Chondrocyte (in vitro differentiated cells): ENCODE data around the gene ZBTB1. TPM values are rescaled to one million over a fixed set of nuclear protein-coding genes. Genes with fewer than 3 reads are reported as not detected.
A peak's percentile ranks its signal among the peaks of the same experiment; 100 is the strongest.
"Not testable (repeated sequence)": the region's sequence is repeated elsewhere in the genome, so short reads cannot be mapped to it uniquely, and the experiment has no call there.

Experiments
- DNase-seq: peaks from one replicate; pipeline ENCODE4 v3.0.0; 2021; ENCODE audit warnings: mixed read lengths, low spot score
- H3K27ac Mint-ChIP-seq: one replicate; pipeline ENCODE4 v1.8.0; 2021; ENCODE audit warnings: mild to moderate bottlenecking, moderate library complexity, mixed read lengths; ENCODE audit not compliant: unreplicated experiment
- H3K27me3 Mint-ChIP-seq: 2 replicates; pipeline ENCODE4 v1.8.0; 2021; ENCODE audit warnings: low read depth, mixed read lengths
- H3K36me3 Mint-ChIP-seq: 2 replicates; pipeline ENCODE4 v1.8.0; 2021; ENCODE audit warnings: low read depth, mixed read lengths
- H3K4me1 Mint-ChIP-seq: 2 replicates; pipeline ENCODE4 v1.8.0; 2021; ENCODE audit warnings: low read depth, mild to moderate bottlenecking, mixed read lengths
- H3K4me3 Mint-ChIP-seq: one replicate; pipeline ENCODE4 v1.8.0; 2021; ENCODE audit warnings: mild to moderate bottlenecking, moderate library complexity, mixed read lengths; ENCODE audit not compliant: unreplicated experiment
- H3K9me3 Mint-ChIP-seq: 2 replicates; pipeline ENCODE4 v1.8.0; 2021; ENCODE audit warnings: low read depth, mixed read lengths
- CTCF ChIP-seq: fragments of 200-600 bp; sonication (generic); IDR thresholded peaks from 2 replicates; pipeline ENCODE4 v1.5.0; 2021; ENCODE audit warnings: antibody characterized with exemption, mild to moderate bottlenecking, moderate library complexity
- total RNA-seq: library from RNA; stranded (reverse); gene quantifications from 3 replicates; pipeline ENCODE4 v1.2.1, GENCODE V29; 2021

ZBTB1 gene
- total RNA-seq, 1 donor from 2014 or later = 49.3 TPM

DNA sequence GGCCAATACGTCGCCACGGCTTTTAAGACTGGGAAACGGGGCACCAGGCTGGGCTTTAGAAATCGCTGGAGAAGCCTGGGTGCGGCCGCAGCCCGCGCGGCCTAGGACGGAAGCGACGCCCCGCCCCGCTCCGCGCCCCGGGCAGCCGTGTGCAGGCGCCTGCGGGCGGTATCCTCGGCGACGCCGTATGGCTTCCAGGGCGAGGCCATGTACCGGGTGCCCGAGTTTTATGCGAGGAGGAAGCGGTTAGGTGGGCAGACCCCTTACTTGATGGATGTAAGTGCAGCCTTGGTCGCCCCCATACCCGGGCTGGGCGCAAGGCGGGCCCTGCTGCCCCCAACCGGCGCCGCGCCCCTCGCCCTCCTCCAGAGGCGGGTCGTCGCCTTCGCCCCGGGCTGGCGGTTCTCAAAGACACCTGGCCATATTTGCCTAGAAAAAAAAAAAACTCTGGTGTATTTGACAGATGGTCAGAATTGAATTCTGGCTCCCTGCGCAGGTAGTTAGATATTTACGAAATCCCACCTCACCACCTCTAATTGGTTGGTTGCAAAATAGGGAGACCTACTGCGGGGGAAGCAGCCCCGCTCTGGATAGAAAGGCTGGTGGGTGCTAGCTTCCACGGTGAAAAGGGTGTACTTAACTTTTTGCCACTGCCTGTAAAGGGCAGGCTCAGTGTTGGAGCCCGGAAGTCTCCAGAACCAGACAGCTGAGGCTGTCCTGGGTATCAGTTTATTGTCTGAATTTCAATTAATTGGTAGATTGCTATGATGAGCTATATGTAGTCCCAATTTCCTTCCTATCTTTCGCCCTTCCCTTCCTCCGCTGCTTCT is 45.4 kb downstream of the ZBTB1 start, which contains the start of gene PPP1R36:
Gene PPP1R36, plus strand, starts transcription at position 171 of the 830 bp plus-strand sequence. Its CDS starts 37 bp downstream, at position 208.
- peaks cover 6% of the 10 kb centered on the region for H3K4me1 Mint-ChIP-seq
- peak within 1 kb of the TSS; percentile 51 for H3K4me3 Mint-ChIP-seq
- no peaks in the 10 kb centered on the region for H3K36me3 Mint-ChIP-seq
- no peaks in the 10 kb centered on the region for H3K9me3 Mint-ChIP-seq
- no peak for TF ChIP-seq CTCF
- H3K27ac Mint-ChIP-seq = peak within 1 kb of the TSS; percentile 39
- peaks cover 2% of the 10 kb centered on the region for H3K27me3 Mint-ChIP-seq
- DNase-seq = no peak

DNA sequence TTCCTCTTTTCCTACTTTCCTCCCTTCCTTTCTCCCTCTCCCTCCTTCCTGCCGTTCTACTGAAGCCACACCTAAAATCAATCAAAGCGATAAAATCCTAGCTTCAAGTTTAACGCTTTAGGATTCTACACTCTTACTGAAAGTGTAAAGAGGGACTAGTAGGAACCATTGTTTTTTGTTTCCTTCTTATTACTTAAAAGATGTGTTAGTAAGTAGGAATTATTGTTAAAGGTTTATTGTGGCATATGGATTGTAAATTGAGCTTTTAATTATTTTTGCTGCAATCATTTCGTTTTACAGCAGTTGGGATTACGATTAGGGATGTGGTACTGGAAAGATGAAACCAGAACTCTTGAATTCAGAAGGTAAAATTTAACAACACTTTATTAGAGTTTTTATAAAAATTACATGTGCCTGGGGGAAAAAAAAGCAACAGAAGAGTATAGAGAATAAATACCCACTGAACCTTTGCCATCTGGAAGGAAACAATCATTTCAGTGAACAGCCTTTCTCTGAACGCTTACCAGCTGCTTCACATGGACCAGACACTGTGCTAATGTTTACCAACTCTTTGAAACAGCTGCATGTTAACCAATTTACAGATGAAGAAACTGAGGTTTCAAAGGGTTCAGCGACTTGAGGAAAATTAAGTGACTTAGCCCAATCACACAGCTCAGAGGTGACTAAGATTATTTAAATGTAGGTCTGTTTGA is 46.2 kb downstream of the ZBTB1 start:
- Mint-ChIP-seq H3K4me1 (peaks cover 6% of the 10 kb centered on the region), H3K9me3 (no peaks in the 10 kb centered on the region), H3K4me3 (peak overlapping the region; percentile 42), H3K27me3 (peaks cover 2% of the 10 kb centered on the region), H3K27ac (no peak overlapping the region), H3K36me3 (no peaks in the 10 kb centered on the region)
- DNase-seq = no peak
- no peak for TF ChIP-seq CTCF

- H3K4me3 Mint-ChIP-seq = no peak overlapping the region
- H3K27ac Mint-ChIP-seq = no peak overlapping the region
- no peaks in the 10 kb centered on the region for H3K9me3 Mint-ChIP-seq
- H3K27me3 Mint-ChIP-seq = peaks cover 2% of the 10 kb centered on the region
- H3K4me1 Mint-ChIP-seq = peaks cover 3% of the 10 kb centered on the region
- no peak for TF ChIP-seq CTCF
- no peaks in the 10 kb centered on the region for H3K36me3 Mint-ChIP-seq
- DNase-seq = no peak
Observed at GRCh38 chr14:64554556-64554955, 50.0 kb downstream of the ZBTB1 start.

GRCh38 chr14:64556526-64556925 is 52.0 kb downstream of the ZBTB1 start:
- no peak for DNase-seq
- Mint-ChIP-seq H3K36me3 (no peaks in the 10 kb centered on the region), H3K9me3 (no peaks in the 10 kb centered on the region), H3K27ac (no peak overlapping the region), H3K4me1 (no peaks in the 10 kb centered on the region), H3K4me3 (no peak overlapping the region), H3K27me3 (no peaks in the 10 kb centered on the region)
- TF ChIP-seq CTCF = no peak

- DNase-seq, H3K27ac Mint-ChIP-seq, H3K36me3 Mint-ChIP-seq, H3K9me3 Mint-ChIP-seq, H3K27me3 Mint-ChIP-seq, H3K4me1 Mint-ChIP-seq, H3K4me3 Mint-ChIP-seq: not testable (repeated sequence)
Observed at GRCh38 chr14:64558216-64558615, 53.6 kb downstream of the ZBTB1 start.
